Astrocyte of the cerebellum (primary cell): ENCODE results near the gene LRGUK.
"Not testable (repeated sequence)": the region's sequence is repeated elsewhere in the genome, so short reads cannot be mapped to it uniquely, and the experiment has no call there.

Experiments used
- DNase-seq: peaks from one replicate; pipeline ENCODE4 v3.0.0-alpha.2; 2011; ENCODE audit warnings: low read depth
- H3K4me3 ChIP-seq: 2 replicates; pipeline ENCODE4 v1.5.1; 2011; ENCODE audit warnings: mild to moderate bottlenecking, low read depth, low read length, moderate library complexity
- in situ Hi-C: cut with HindIII; loops from 2 replicates; pipeline ENCODE4 v1.10.0; 2017; ENCODE audit warnings: low sequenced_read_pairs
- TF ChIP-seq, protein P1 (sequence below): IDR thresholded peaks from 2 replicates; pipeline ENCODE4 v1.5.1; 2012; ENCODE audit warnings: low read length, low read depth, moderate library complexity, mild to moderate bottlenecking; ENCODE audit errors: missing control alignments

Gene LRGUK, protein sequence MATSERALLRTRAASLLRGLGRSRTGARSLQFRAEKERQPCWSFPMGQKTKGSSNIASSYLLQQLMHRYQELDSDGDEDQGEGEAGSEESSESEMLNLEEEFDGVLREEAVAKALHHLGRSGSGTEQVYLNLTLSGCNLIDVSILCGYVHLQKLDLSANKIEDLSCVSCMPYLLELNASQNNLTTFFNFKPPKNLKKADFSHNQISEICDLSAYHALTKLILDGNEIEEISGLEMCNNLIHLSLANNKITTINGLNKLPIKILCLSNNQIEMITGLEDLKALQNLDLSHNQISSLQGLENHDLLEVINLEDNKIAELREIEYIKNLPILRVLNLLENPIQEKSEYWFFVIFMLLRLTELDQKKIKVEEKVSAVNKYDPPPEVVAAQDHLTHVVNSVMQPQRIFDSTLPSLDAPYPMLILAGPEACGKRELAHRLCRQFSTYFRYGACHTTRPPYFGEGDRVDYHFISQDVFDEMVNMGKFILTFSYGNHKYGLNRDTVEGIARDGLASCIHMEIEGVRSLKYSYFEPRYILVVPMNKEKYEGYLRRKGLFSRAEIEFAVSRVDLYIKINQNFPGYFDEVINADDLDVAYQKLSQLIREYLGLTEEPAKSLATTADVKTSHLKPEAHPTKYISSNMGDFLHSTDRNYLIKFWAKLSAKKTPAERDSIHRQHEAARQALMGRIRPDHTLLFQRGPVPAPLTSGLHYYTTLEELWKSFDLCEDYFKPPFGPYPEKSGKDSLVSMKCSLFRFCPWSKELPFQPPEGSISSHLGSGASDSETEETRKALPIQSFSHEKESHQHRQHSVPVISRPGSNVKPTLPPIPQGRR

DNA sequence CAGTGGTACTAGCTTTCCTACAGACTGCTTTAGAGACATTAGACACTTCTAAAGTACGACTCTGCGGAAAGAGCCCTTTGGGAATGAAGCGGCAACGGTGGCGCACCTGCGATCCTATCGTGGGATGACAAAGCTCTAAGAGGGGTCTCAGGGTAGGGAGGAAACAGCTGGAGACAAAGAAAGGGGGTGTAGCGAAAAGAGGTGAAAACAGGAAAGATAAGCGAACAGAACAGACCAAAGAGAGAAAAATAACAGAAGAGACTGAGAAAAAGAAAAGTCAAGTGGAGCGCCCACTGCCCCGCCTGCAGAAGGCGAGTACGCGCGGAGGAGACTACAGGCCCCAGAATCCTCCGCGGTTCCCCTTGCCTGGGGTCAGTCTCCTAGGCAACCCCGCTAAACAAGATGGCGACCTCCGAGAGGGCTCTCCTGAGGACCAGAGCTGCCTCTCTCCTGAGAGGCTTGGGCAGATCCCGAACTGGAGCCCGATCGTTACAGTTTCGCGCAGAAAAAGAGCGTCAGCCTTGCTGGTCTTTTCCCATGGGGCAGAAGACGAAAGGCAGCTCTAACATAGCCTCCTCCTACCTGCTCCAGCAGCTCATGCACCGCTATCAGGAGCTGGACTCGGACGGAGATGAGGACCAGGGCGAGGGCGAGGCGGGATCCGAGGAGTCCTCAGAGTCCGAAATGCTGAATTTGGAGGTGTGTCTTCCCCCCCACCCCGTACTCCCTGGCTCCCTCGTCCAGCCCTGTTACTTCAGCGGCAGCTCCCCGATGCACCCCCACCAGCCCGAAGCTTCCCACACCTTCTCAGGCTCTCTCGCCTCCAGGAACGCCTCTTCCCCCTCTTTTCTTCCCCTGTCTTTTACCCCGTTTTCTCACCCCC, at the start of gene LRGUK:
LRGUK (plus strand) TSS at position 375 of the 883 bp plus-strand sequence; CDS start at position 403, 28 bp downstream.
- TF ChIP-seq, protein P1, sequence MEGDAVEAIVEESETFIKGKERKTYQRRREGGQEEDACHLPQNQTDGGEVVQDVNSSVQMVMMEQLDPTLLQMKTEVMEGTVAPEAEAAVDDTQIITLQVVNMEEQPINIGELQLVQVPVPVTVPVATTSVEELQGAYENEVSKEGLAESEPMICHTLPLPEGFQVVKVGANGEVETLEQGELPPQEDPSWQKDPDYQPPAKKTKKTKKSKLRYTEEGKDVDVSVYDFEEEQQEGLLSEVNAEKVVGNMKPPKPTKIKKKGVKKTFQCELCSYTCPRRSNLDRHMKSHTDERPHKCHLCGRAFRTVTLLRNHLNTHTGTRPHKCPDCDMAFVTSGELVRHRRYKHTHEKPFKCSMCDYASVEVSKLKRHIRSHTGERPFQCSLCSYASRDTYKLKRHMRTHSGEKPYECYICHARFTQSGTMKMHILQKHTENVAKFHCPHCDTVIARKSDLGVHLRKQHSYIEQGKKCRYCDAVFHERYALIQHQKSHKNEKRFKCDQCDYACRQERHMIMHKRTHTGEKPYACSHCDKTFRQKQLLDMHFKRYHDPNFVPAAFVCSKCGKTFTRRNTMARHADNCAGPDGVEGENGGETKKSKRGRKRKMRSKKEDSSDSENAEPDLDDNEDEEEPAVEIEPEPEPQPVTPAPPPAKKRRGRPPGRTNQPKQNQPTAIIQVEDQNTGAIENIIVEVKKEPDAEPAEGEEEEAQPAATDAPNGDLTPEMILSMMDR = no peak
- in situ Hi-C loops = no loop called here

DNA sequence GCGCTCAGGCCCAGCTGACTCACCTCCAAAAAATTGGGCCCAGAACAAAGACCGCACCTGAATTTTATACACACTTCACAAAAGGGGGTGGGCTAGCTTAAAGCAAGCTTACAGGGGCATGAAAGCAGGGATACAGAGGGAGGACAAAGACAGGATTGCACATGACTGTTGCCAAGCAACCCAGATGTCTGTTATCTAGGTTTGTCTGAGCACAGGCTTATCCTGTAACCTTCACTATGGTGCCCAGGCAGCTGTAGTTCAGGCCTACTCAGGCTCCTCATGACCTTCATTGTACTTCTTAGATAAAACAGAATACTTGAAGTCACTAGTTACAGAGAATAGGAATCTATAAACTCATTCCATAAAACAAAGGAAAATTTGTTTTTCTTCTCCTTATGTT, 49.6 kb upstream of the LRGUK start:
- DNase-seq, H3K4me3 ChIP-seq, in situ Hi-C loops: not testable (repeated sequence)

More for the DNA sequence above, at the start of gene LRGUK:
- DNase-seq = peak; percentile 53
- peak within 1 kb of the TSS; percentile 67 for H3K4me3 ChIP-seq

DNA sequence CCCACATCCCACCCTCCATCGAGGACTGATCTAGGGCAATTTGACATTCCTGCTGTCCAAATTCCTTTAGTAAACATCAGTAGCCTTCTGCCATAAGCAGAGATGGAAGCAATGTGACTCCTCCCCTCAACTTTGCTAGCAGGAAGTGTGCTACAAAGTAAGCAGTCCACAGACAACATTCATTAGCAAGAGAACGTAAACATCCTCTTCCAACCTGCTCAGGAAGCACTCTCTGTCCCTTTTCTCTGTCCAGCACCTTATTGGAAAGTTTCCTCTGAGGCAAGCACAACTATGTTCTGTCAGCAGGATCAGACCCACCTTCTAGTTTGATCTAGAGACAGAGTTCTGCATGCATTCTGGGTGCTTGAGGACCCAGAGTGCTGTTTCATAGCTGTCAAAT, 48.1 kb upstream of the LRGUK start:
- DNase-seq = no peak
- H3K4me3 ChIP-seq = no peak overlapping the region
- in situ Hi-C loops = no loop called here
- TF ChIP-seq, protein P1 = no peak

GRCh38 chr7:134081695-134082094, 45.4 kb upstream of the LRGUK start:
- DNase-seq = no peak
- no peak overlapping the region for H3K4me3 ChIP-seq
- in situ Hi-C loops = no loop called here
- TF ChIP-seq, protein P1 = no peak

- no peak for DNase-seq
- TF ChIP-seq, protein P1 = no peak
- in situ Hi-C loops = no loop called here
- H3K4me3 ChIP-seq = no peak overlapping the region
These were observed 43.2 kb upstream of the LRGUK start for GRCh38 chr7:134083766-134084487.

DNA sequence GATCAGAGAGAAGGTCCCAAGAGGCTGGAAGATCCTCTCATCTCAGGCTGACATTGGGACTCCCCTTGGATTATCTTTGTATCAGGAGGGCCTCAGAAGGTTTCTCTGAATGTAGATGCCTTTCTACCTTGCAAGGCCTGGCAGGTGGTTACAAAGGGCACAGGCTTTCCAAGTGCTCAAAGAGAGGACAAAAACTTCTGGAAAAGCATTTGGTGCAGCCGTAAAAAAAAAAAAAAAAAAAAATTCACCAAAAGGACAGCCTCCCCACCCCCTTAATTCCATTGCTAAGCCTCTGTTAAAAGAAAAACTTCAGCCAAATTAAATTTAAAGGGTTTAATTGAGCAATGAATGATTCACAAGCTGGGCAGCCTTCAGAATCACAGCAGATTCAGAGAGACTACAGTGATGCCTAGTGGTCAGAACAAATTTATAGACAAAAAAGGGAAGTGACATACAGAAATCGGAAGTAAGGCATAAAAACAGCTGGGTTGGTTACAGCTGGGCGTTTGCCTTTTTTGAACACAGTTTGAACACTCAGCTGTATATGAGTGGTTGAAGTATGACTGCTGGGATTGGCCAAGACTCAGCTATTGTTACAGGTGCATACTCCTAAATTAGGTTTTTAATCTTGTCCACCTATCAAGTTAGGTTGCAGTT, 42.5 kb upstream of the LRGUK start:
- in situ Hi-C loops = no loop called here
- DNase-seq = no peak
- TF ChIP-seq, protein P1 = no peak
- H3K4me3 ChIP-seq = no peak overlapping the region
